NOMO-1 treated with DMSO at 0.1 percent for 48 hours (cell line): ENCODE data around the gene TSKU.

Experiments
- DNase-seq: peaks from one replicate; lab custom pipeline; 2025; ENCODE audit not compliant: unreplicated experiment; lab: John Stamatoyannopoulos, UW

TSKU gene

GRCh38 chr11:76752321-76753143, 30.6 kb upstream of the TSKU start:
- DNase-seq, result no peak

- no peak for DNase-seq
These were observed 29.7 kb upstream of the TSKU start for GRCh38 chr11:76753449-76753848.

- DNase-seq, result no peak
These were observed 29.2 kb upstream of the TSKU start for GRCh38 chr11:76753950-76754349.

- no peak for DNase-seq
These were observed 26.8 kb upstream of the TSKU start for GRCh38 chr11:76756341-76756741.

- DNase-seq, result no peak
These were observed 24.8 kb upstream of the TSKU start for GRCh38 chr11:76758311-76758710.

- DNase-seq, result no peak
These were observed 24.1 kb upstream of the TSKU start for GRCh38 chr11:76759092-76759491.

- DNase-seq, result no peak
These were observed 23.6 kb upstream of the TSKU start for GRCh38 chr11:76759517-76759916.

GRCh38 chr11:76760236-76760635, 22.9 kb upstream of the TSKU start:
- DNase-seq, result no peak

DNA sequence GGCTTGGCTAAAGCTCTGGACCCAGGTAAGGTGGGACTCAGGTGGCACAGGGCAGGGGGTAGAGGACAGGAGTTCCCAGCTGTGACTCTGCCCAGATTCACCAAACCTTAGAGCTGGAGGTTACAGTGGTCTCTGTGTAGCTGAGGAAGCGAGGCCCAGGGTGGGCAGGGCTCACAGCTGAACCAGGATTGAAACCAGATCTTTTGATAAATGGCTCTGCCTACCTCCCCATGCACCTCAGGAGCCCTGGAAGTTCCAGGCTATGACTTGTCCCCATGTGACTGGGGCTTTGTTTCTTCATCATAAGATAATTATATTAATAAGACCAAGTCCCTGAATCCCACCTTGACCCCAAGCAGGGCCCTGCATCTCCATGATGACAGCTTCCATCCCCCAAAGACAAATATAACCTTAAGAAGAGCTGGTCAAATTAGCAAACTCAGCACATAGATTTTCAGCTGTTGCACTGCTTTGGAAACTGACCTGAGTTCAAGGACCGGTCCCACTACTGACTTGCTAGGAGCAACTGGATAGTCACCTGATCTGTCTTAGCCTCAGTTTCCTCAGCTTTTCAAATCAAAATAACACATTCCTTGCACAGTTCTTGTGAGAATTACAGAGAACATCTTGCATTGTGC, 21.3 kb upstream of the TSKU start:
- DNase-seq, result no peak

GRCh38 chr11:76762356-76762752, 20.8 kb upstream of the TSKU start:
- no peak for DNase-seq

GRCh38 chr11:76762867-76763572, 20.1 kb upstream of the TSKU start:
- DNase-seq, result no peak

DNA sequence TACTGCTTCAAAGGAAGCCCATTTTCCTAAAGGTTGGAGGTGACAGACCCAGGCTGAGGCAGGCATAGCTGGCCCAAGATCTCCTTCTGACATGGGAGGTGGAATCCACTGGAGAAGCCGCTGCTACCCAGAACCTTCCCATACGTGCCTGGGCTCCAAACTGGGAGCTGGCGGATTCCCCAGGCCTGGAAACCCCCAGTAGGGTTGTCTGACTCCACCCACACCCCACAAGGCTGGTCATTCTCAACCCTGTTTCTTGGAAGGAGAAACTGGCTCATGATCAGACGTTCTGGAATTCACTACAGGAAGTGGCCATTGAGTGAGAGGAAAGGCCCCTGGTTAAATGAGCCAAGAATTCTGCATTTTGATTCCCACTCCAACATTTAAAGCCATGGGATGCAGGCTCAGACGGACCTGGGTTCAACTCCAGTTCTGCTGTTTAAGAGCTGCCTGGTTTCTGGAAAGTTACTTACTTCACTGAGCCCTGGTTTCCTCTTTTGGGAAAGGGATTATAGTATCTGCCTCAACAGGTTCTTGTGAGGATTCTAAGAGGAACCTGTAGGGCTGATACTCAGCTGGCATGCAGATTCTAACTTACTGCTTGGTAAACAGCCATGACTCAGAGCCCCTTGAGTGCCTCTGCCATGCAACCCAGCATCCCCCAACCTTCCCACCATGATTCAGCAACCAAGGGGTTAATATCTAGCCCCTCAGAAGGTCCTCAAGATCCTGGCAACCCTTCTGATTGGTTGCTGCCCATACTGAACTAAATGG, 19.4 kb upstream of the TSKU start:
- no peak for DNase-seq

- no peak for DNase-seq
These were observed 18.1 kb upstream of the TSKU start for GRCh38 chr11:76764941-76765665.

GRCh38 chr11:76765863-76766350, 17.2 kb upstream of the TSKU start:
- no peak for DNase-seq

DNA sequence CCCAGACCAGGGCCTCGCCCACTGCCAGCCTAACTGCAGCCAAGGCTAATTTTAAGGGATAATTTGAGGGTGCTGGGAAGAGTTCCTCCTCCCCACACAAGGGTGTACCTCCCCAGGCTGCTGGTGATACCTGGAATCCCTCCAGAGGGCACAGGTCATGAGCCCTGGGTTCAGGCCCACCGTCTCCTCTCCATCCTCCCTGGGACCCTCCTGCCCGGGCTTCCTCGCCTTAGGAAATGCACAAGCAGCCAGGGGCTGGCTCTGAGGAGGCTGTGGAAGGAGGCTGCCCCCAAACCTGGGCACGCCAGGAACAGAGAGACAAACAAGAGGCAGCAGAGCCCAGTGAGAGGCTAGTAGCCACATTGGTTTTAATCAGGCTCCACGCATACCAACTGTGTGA, 16.6 kb upstream of the TSKU start:
- DNase-seq, result no peak

- no peak for DNase-seq
These were observed 15.5 kb upstream of the TSKU start for GRCh38 chr11:76767659-76768058.

DNA sequence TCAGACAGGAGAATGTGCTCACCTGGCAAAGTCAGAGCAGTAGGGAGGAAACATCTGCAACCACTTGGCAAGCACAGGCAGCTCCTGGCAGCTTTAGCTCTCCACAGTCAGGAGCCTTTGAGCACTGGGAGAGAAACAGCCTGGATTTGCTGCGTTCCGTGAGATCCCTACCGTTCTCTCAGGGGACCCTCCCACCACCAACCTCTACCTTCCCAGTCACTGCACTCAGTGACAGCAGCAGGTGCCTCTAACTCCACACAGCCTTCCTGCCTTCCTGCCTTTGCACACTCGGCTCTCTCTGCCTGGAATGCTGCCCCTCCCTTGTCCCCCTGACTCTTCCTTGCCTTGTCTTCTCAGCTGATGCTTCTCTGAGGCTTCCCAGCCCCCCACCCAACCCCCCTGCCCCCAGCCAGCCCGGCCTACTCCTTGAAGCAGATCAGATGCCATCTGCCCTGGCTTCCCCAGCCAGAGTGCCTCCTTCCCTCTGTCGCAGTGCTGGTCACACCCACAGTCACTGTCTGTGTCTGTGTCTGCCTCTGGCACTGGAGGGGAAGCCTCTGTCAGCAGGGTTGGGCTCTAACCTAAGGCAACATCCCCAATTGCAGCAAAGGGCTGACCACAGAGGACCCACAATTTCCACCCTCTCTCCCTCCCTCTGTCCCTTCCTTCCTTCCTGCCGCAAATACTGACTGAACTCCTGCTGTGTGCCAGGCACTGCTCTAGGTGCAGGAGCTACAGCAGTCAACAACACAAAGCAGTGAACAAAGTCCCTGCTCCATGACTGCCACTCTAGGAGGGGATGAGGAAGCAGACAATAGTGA, 14.9 kb upstream of the TSKU start:
- peak; percentile 83 for DNase-seq

GRCh38 chr11:76768909-76769560, 14.1 kb upstream of the TSKU start:
- DNase-seq, result no peak
